Karpas-422 (cell line): ENCODE data around the gene LRFN5. TPM values are rescaled to one million over a fixed set of nuclear protein-coding genes. Genes with fewer than 3 reads are reported as not detected.

ENCODE experiments used
- DNase-seq: peaks from one replicate; pipeline ENCODE4 v3.0.0-alpha.2; 2015
- H2AFZ ChIP-seq: fragments of 200-600 bp; sonication (generic); 2 replicates; pipeline ENCODE4 v1.6.1; 2014; ENCODE audit warnings: antibody characterized with exemption, low read length, mixed read lengths
- H3K27ac ChIP-seq: fragments of 200-600 bp; sonication (generic); 2 replicates; pipeline ENCODE4 v1.5.1; 2014; ENCODE audit warnings: mild to moderate bottlenecking, low read length, moderate library complexity
- H3K27me3 ChIP-seq: fragments of 200-600 bp; sonication (generic); 2 replicates; pipeline ENCODE4 v1.6.1; 2014; ENCODE audit warnings: low read length, mixed read lengths
- H3K36me3 ChIP-seq: fragments of 200-600 bp; sonication (generic); 2 replicates; pipeline ENCODE4 v1.6.1; 2014; ENCODE audit warnings: low read length, mixed read lengths; ENCODE audit not compliant: insufficient read depth
- H3K4me1 ChIP-seq: fragments of 200-600 bp; sonication (generic); 2 replicates; pipeline ENCODE4 v1.6.1; 2014; ENCODE audit warnings: mild to moderate bottlenecking, low read length, mixed read lengths
- H3K4me2 ChIP-seq: fragments of 200-600 bp; sonication (generic); 2 replicates; pipeline ENCODE4 v1.6.1; 2014; ENCODE audit warnings: low read length, low read depth, mild to moderate bottlenecking; ENCODE audit not compliant: poor library complexity, severe bottlenecking
- H3K4me3 ChIP-seq: fragments of 200-600 bp; sonication (generic); 2 replicates; pipeline ENCODE4 v1.5.1; 2014; ENCODE audit warnings: mild to moderate bottlenecking, antibody characterized with exemption, low read length, mixed read lengths
- H3K79me2 ChIP-seq: fragments of 200-600 bp; sonication (generic); 2 replicates; pipeline ENCODE4 v1.6.1; 2014; ENCODE audit warnings: mild to moderate bottlenecking, low read length, mixed read lengths
- H3K9ac ChIP-seq: fragments of 200-600 bp; sonication (generic); 2 replicates; pipeline ENCODE4 v1.6.0; 2014; ENCODE audit warnings: low read length
- H3K9me2 ChIP-seq: fragments of 200-600 bp; sonication (generic), shearing (Covaris generic); replicated peaks from 2 replicates; pipeline ENCODE4 v1.6.0; 2014; ENCODE audit warnings: mild to moderate bottlenecking, low read length, moderate library complexity; ENCODE audit not compliant: insufficient read depth
- H3K9me3 ChIP-seq: fragments of 300-700, 200-600 bp; sonication (generic); 2 replicates; pipeline ENCODE4 v1.6.1; 2014; ENCODE audit warnings: low read length, mixed read lengths
- H4K20me1 ChIP-seq: fragments of 200-600 bp; sonication (generic); 2 replicates; pipeline ENCODE4 v1.6.1; 2014; ENCODE audit warnings: mild to moderate bottlenecking, antibody characterized with exemption, low read length, low read depth; ENCODE audit not compliant: insufficient read depth
- total RNA-seq: library from RNA; depleted of rRNA; stranded (reverse); fragments of >200 nt; shearing (Covaris generic); gene quantifications from 2 replicates; pipeline ENCODE4 v1.2.3, GENCODE V29; 2014; ENCODE audit warnings: low replicate concordance

The LRFN5 gene
- total RNA-seq, 1 experiment from 2014 or later: not detected

- Histone ChIP-seq H3K27ac (no peak overlapping the region), H3K36me3 (no peaks in the 10 kb centered on the region), H3K79me2 (no peaks in the 10 kb centered on the region), H3K4me1 (no peaks in the 10 kb centered on the region), H2AFZ (no peak overlapping the region), H3K27me3 (no peaks in the 10 kb centered on the region), H3K4me3 (no peak overlapping the region), H3K4me2 (no peak overlapping the region), H3K9me3 (no peaks in the 10 kb centered on the region), H3K9me2 (no peaks in the 10 kb centered on the region), H3K9ac (no peak overlapping the region), H4K20me1 (no peaks in the 10 kb centered on the region)
- DNase-seq: no peak
These were observed 8.4 kb downstream of the LRFN5 start for GRCh38 chr14:41615011-41615595.

- no peak overlapping the region for H2AFZ ChIP-seq
- H3K4me1 ChIP-seq: no peaks in the 10 kb centered on the region
- no peaks in the 10 kb centered on the region for H4K20me1 ChIP-seq
- H3K36me3 ChIP-seq: no peaks in the 10 kb centered on the region
- H3K9ac ChIP-seq: no peak overlapping the region
- peaks cover 3% of the 10 kb centered on the region; the same call in 1 of the 2 replicates for H3K27me3 ChIP-seq
- H3K9me3 ChIP-seq: no peaks in the 10 kb centered on the region
- H3K4me2 ChIP-seq: no peak overlapping the region
- no peak overlapping the region for H3K4me3 ChIP-seq
- no peak overlapping the region for H3K27ac ChIP-seq
- H3K79me2 ChIP-seq: no peaks in the 10 kb centered on the region
- no peaks in the 10 kb centered on the region for H3K9me2 ChIP-seq
- DNase-seq: no peak
These were observed 17.1 kb downstream of the LRFN5 start for GRCh38 chr14:41623736-41624135.

GRCh38 chr14:41629876-41630275, 23.2 kb downstream of the LRFN5 start:
- Histone ChIP-seq H3K9ac (no peak overlapping the region), H2AFZ (no peak overlapping the region), H3K9me2 (no peaks in the 10 kb centered on the region), H3K36me3 (no peaks in the 10 kb centered on the region), H3K27ac (no peak overlapping the region), H4K20me1 (no peaks in the 10 kb centered on the region), H3K4me1 (no peaks in the 10 kb centered on the region), H3K27me3 (peaks cover 3% of the 10 kb centered on the region; the same call in 1 of the 2 replicates), H3K4me2 (no peak overlapping the region), H3K79me2 (no peaks in the 10 kb centered on the region), H3K4me3 (no peak overlapping the region), H3K9me3 (no peaks in the 10 kb centered on the region)
- peak; percentile 27 for DNase-seq

DNA sequence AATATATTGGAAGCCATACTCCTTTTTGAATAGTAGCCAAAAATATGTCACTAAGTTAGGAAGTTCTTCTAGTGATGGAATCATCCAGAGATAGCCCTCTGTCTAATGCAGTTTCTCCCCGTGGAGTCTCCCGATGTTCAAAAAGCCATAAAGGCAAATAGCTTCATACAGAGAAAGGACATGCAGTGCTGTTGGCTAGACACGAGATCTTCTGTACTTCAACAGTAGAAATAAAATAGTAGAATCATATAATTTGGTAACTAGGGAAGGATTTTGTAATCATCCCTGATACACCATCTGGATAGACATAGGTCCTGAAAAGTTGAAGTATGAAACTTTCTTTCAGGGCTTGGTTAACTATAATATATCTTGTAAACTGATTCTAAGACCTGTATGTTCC, 27.6 kb downstream of the LRFN5 start:
- DNase-seq: no peak
- Histone ChIP-seq H3K79me2 (no peaks in the 10 kb centered on the region), H3K4me3 (no peak overlapping the region), H4K20me1 (no peaks in the 10 kb centered on the region), H3K9me3 (no peaks in the 10 kb centered on the region), H2AFZ (no peak overlapping the region), H3K9me2 (no peaks in the 10 kb centered on the region), H3K4me1 (no peaks in the 10 kb centered on the region), H3K27me3 (no peaks in the 10 kb centered on the region), H3K36me3 (no peaks in the 10 kb centered on the region), H3K4me2 (no peak overlapping the region), H3K27ac (no peak overlapping the region), H3K9ac (no peak overlapping the region)

GRCh38 chr14:41636492-41637392, 30.1 kb downstream of the LRFN5 start:
- H3K9ac ChIP-seq: no peak overlapping the region

DNA sequence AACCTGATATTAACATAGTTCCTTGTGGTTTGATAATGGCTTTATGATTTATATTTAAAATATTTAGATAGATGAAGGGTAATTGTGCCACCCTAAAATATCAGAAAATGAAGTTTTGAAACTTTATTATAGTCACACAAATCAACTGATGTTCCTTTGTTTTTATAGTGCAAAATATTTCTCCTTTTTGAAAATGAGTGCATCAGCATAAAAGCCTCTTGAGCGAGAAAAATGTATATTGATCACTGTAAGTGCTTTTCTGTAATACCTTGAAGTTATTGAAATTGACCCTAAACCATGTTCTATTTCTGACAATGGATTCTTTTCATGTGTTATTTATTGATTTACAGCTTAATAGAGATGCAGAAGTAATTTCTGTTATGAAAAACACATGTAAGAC, 35.0 kb downstream of the LRFN5 start:
- DNase-seq: no peak
- no peaks in the 10 kb centered on the region for H4K20me1 ChIP-seq
- no peaks in the 10 kb centered on the region for H3K79me2 ChIP-seq
- H3K27me3 ChIP-seq: no peaks in the 10 kb centered on the region
- no peaks in the 10 kb centered on the region for H3K9me2 ChIP-seq
- no peaks in the 10 kb centered on the region for H3K9me3 ChIP-seq
- no peaks in the 10 kb centered on the region for H3K36me3 ChIP-seq
- H3K27ac ChIP-seq: no peak overlapping the region
- H2AFZ ChIP-seq: no peak overlapping the region
- H3K4me1 ChIP-seq: no peaks in the 10 kb centered on the region
- H3K4me3 ChIP-seq: no peak overlapping the region
- no peak overlapping the region for H3K9ac ChIP-seq
- no peak overlapping the region for H3K4me2 ChIP-seq

More at GRCh38 chr14:41636492-41637392, 30.1 kb downstream of the LRFN5 start:
- H3K4me2 ChIP-seq: no peak overlapping the region
- no peaks in the 10 kb centered on the region for H4K20me1 ChIP-seq
- no peak overlapping the region for H3K4me3 ChIP-seq
- H3K79me2 ChIP-seq: no peaks in the 10 kb centered on the region
- H2AFZ ChIP-seq: no peak overlapping the region
- no peaks in the 10 kb centered on the region for H3K9me2 ChIP-seq
- H3K4me1 ChIP-seq: no peaks in the 10 kb centered on the region
- no peaks in the 10 kb centered on the region for H3K36me3 ChIP-seq
- no peak for DNase-seq
- no peak overlapping the region for H3K27ac ChIP-seq
- H3K9me3 ChIP-seq: no peaks in the 10 kb centered on the region
- H3K27me3 ChIP-seq: no peaks in the 10 kb centered on the region

GRCh38 chr14:41642367-41642766, 35.7 kb downstream of the LRFN5 start:
- Histone ChIP-seq H4K20me1 (no peaks in the 10 kb centered on the region), H3K4me1 (no peaks in the 10 kb centered on the region), H2AFZ (no peak overlapping the region), H3K9ac (no peak overlapping the region), H3K79me2 (no peaks in the 10 kb centered on the region), H3K27me3 (no peaks in the 10 kb centered on the region), H3K9me3 (no peaks in the 10 kb centered on the region), H3K27ac (no peak overlapping the region), H3K4me2 (no peak overlapping the region), H3K4me3 (no peak overlapping the region), H3K9me2 (no peaks in the 10 kb centered on the region), H3K36me3 (no peaks in the 10 kb centered on the region)
- DNase-seq: no peak

GRCh38 chr14:41642789-41643188, 36.1 kb downstream of the LRFN5 start:
- no peak overlapping the region for H3K27ac ChIP-seq
- no peak overlapping the region for H3K9ac ChIP-seq
- H4K20me1 ChIP-seq: no peaks in the 10 kb centered on the region

More at GRCh38 chr14:41642789-41643188, 36.1 kb downstream of the LRFN5 start:
- Histone ChIP-seq H3K27me3 (no peaks in the 10 kb centered on the region), H3K9me3 (no peaks in the 10 kb centered on the region), H3K79me2 (no peaks in the 10 kb centered on the region), H2AFZ (no peak overlapping the region), H3K4me2 (no peak overlapping the region), H3K9me2 (no peaks in the 10 kb centered on the region), H3K4me3 (no peak overlapping the region), H3K36me3 (no peaks in the 10 kb centered on the region), H3K4me1 (no peaks in the 10 kb centered on the region)
- no peak for DNase-seq
